Nucleus accumbens (tissue), 56 donors: ENCODE measurements around the gene GPBP1.
"Not testable (repeated sequence)": the region's sequence is repeated elsewhere in the genome, so short reads cannot be mapped to it uniquely, and the experiment has no call there.

Experiments used
- DNase-seq, 56 donors: peaks; one replicate each; lab custom pipeline; 2025; lab: John Stamatoyannopoulos, UW

The GPBP1 gene

GRCh38 chr5:57262541-57262940, 88.7 kb downstream of the GPBP1 start:
- DNase-seq, result no peak

DNA sequence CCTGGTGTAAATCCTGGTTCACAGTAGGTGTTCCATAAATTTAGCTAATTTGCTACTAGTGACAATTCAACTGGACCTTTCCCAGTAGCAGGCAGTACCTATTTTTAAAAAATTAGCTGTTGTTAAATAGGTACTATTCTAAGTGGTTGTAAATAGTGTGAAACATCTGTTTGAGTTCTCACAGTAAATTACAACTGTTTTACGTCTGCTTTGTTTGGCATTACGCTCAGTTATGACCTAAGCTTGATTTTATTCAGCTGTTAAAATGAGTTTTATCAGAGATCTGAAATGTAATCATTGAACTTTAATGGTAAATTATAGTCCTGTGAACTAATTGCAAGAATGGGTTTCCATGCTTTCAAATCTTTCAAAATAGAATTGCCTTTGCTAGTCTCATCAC, 93.9 kb downstream of the GPBP1 start:
- no peak for DNase-seq

- no peak for DNase-seq
Measured at GRCh38 chr5:57276353-57276752, 102.5 kb downstream of the GPBP1 start.

DNA sequence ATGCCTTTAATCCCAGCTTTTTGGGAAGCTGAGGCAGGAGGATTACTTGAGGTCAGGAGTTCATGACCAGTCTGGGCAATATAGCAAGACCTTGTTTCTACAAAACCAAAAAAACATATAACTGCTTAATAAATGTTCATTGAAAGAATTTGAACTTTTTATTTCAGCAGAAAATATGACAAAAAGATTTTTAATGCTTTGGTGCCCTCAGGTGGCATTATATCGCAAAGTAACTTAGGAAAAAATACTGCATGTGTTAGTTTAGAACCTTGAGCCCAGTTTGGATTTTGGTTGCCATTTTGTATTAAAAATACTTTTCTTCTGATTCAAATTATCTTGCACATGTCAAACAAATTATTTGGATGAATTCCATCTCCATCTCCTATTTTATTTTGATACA, 103.2 kb downstream of the GPBP1 start:
- DNase-seq, result no peak

DNA sequence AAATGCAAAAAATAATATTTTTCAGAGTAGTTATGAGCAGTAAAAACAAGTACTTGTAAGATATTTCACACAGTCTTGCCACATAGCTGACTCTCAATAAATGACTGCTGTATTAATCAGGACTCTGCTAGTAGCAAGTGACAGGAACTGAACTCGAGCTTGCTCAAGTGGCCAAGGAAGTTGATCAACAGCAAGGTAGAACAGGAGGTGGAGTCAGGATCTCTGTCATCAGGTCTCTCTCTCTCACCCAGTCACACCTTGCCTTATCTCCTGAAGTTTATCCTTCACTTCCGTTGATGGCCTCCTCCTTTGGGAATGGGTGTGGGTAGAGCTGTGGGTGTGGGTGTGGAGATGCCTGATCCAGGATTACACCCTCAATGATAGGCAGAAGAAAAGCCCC, 107.0 kb downstream of the GPBP1 start:
- DNase-seq, result no peak

GRCh38 chr5:57285084-57285483, 111.2 kb downstream of the GPBP1 start:
- DNase-seq, result not testable (repeated sequence)

GRCh38 chr5:57291894-57292293, 118.0 kb downstream of the GPBP1 start:
- no peak for DNase-seq

GRCh38 chr5:57292336-57292735, 118.5 kb downstream of the GPBP1 start:
- no peak for DNase-seq

GRCh38 chr5:57298295-57298984, 124.6 kb downstream of the GPBP1 start:
- DNase-seq, result peak in 53 of 56 donors; percentile 2 to 93 (median 53)

- DNase-seq, result peak in 25 of 56 donors; percentile 2 to 53 (median 13)
Measured at GRCh38 chr5:57298985-57299491, 125.2 kb downstream of the GPBP1 start.

DNA sequence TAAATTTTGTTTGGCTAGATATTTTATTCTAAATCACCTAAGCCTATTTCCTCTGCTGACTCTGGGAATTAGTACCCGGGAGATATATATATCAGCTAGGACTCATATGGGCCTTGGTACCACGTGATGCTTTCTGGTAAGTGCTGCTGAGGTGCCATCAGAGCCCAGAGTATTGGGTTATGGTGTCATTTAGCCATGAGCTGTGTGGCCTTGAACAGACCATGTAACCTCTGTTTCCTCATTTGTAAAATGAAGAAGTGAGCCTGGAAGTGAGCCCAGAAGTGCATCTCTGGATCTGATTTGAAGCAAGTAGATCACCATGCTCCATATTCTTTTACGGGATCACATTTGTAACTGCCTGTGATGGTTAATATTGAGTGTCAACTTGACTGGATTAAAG, 126.1 kb downstream of the GPBP1 start:
- DNase-seq, result no peak

- DNase-seq, result no peak
Measured at GRCh38 chr5:57302164-57302563, 128.3 kb downstream of the GPBP1 start.

GRCh38 chr5:57302643-57303042, 128.8 kb downstream of the GPBP1 start:
- no peak for DNase-seq

DNA sequence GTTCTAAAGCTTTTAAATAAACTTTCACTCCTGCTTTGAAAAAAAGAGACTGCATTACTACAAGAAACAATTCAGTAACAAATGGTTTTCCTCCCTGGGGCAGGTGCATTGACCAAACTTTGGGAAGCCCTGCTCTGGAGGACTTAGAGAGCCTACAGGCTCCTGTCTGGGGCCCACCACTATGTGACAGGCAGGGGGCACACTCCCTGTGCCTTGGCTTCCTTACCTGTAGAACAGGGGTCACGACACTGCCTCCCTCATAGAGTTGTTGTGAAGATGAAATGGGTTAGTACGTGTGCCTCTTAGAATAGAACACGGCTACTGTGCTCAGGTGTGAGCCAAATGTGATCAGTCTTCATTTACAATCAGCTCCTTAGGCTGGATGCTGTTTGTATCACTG, 130.1 kb downstream of the GPBP1 start:
- no peak for DNase-seq

GRCh38 chr5:57304931-57305330, 131.1 kb downstream of the GPBP1 start:
- no peak for DNase-seq

DNA sequence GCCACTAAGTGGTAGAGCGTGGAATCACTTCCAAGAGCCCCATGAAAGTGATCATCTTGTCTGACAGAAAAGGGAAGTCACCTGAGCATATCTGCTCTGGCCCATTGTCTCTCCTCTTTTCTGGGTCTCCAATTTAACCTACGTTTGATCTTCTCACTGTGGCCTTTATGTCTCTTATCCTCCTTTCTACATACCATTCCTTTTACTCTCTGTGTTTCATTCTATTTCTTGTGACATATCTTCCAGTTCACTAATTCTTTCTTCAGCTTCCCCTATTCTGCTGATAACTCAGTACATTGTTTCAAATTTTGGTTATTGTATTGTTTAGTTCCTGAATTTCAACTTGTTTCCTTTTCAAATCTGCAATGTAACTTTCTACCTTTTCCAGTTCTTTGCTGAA, 132.5 kb downstream of the GPBP1 start:
- no peak for DNase-seq

DNA sequence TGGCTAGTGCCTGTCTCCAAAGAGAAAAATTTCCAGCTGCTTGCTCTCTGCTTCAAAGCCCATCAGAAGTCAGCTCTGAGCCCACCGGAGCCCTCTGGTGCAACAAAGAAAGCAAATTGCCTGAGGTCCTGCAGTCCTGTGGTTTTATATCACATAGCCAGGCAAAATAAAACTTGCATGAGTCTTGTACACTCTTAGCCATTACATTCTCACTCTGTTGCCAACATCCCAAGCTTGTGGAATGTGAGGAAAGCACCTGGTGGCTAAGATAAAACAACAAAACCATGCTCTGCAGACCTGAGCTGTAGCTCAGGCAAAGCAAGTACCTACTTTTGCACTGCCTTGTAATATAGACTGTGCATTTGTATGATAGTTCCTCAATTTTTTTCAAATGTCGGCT, 133.7 kb downstream of the GPBP1 start:
- no peak for DNase-seq

DNA sequence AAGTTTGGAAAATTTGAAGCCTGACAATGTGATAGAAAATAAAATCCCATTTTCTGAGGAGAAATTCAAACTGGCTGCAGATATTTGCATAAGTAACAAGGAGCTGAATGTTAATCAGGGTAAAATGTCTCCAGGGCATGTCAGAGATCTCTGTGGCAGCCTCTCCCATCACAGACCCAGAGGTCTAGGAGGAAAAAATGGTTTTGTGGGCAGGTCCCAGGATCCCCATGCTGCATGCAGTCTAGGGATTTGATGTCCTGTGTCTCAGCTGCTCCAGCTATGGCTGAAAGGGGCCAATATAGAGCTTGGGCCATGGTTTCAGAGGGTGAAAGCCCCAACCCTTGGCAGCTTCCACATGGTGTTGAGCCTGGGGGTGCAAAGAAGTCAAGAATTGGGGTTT, 135.2 kb downstream of the GPBP1 start:
- not testable (repeated sequence) for DNase-seq

DNA sequence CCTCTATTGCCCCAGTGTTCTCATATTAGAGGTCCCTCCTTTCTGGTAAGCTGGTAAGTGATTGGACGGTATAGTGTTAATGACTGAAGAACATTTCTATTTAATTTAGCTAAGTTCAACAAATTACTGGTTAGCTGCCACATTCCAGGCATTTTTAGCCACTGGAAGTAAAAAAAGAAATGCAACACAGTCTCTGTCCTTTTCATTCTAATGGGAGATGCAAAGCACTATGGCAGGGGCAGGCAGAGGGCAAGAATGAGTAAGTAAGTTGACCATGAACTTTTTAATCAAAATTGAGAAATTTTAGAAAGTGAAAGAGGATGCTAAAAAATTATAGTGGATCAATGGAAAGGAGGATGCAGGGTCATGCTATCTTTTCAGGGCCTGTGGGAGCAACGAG, 137.4 kb downstream of the GPBP1 start:
- DNase-seq, result no peak

- no peak for DNase-seq
Measured at GRCh38 chr5:57311921-57312735, 138.3 kb downstream of the GPBP1 start.

DNA sequence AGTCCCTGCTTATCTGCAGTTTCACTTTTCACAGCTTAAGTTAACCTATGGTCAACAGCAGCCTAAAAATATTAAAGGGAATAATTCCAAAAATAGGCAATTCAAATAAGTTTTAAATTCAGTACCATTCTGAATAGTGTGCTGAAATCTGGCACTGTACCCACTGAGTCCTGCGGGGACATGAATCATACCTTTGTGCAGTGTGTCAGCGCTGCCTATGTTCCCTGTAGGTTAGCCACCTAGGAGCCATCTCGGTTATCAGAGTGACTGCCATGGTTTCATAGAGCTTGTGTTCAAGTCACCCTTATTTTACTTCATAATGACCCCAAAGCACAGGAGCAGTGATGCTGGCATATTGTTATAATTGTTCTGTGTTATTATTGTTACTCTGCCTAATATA, 139.9 kb downstream of the GPBP1 start:
- DNase-seq, result no peak
